ENCODE measurements around the gene CEACAM7.

CEACAM7 gene

GRCh38 chr19:41688687-41689086 lies 617 bp upstream of the CEACAM7 start:
- no peak overlapping the region for H3K4me3 ChIP-seq (ENCODE audit: control insufficient read depth, low read depth, low read length)
- DNase-seq (ENCODE audit: low read depth): no peak
- TF ChIP-seq CTCF (IDR thresholded peaks at IDR 0.05; ENCODE audit: control insufficient read depth, insufficient read depth, low read depth, low read length, missing control alignments): no peak

GRCh38 chr19:41687419-41687818 lies 651 bp downstream of the CEACAM7 start:
- no peak overlapping the region for H3K4me3 ChIP-seq (ENCODE audit: control insufficient read depth, low read depth, low read length)
- no peak for TF ChIP-seq CTCF (IDR thresholded peaks at IDR 0.05; ENCODE audit: control insufficient read depth, insufficient read depth, low read depth, low read length, missing control alignments)
- DNase-seq (ENCODE audit: low read depth): no peak

GRCh38 chr19:41682437-41682836 lies 5.6 kb downstream of the CEACAM7 start:
- TF ChIP-seq CTCF (IDR thresholded peaks at IDR 0.05; ENCODE audit: control insufficient read depth, insufficient read depth, low read depth, low read length, missing control alignments): no peak
- no peak for DNase-seq (ENCODE audit: low read depth)

GRCh38 chr19:41671486-41671885 lies 16.6 kb downstream of the CEACAM7 start:
- DNase-seq (ENCODE audit: low read depth): no peak
- no peak overlapping the region for H3K4me3 ChIP-seq (ENCODE audit: control insufficient read depth, low read depth, low read length)
- TF ChIP-seq CTCF (IDR thresholded peaks at IDR 0.05; ENCODE audit: control insufficient read depth, insufficient read depth, low read depth, low read length, missing control alignments): no peak

More at GRCh38 chr19:41682437-41682836, 5.6 kb downstream of the CEACAM7 start:
- H3K4me3 ChIP-seq (ENCODE audit: control insufficient read depth, low read depth, low read length): no peak overlapping the region

GRCh38 chr19:41670755-41671154 lies 17.3 kb downstream of the CEACAM7 start:
- no peak for TF ChIP-seq CTCF (IDR thresholded peaks at IDR 0.05; ENCODE audit: control insufficient read depth, insufficient read depth, low read depth, low read length, missing control alignments)
- no peak overlapping the region for H3K4me3 ChIP-seq (ENCODE audit: control insufficient read depth, low read depth, low read length)
- DNase-seq (ENCODE audit: low read depth): no peak

GRCh38 chr19:41668315-41668714 lies 19.8 kb downstream of the CEACAM7 start:
- no peak overlapping the region for H3K4me3 ChIP-seq (ENCODE audit: control insufficient read depth, low read depth, low read length)
- TF ChIP-seq CTCF (IDR thresholded peaks at IDR 0.05; ENCODE audit: control insufficient read depth, insufficient read depth, low read depth, low read length, missing control alignments): no peak
- no peak for DNase-seq (ENCODE audit: low read depth)

- DNase-seq (ENCODE audit: low read depth): no peak
- no peak overlapping the region for H3K4me3 ChIP-seq (ENCODE audit: control insufficient read depth, low read depth, low read length)
Observed at GRCh38 chr19:41666075-41666474, 22.0 kb downstream of the CEACAM7 start.

More at GRCh38 chr19:41666075-41666474, 22.0 kb downstream of the CEACAM7 start:
- TF ChIP-seq CTCF (IDR thresholded peaks at IDR 0.05; ENCODE audit: control insufficient read depth, insufficient read depth, low read depth, low read length, missing control alignments): no peak
